Thyroid gland (tissue), 4 donors: Measurements from ENCODE around the gene STARD9. TPM values are rescaled to one million over a fixed set of nuclear protein-coding genes. Genes with fewer than 3 reads are reported as not detected.

Source experiments
- DNase-seq, 2 donors: peaks; one replicate each; pipeline ENCODE4 v3.0.0-alpha.2; 2019
- H3K27ac ChIP-seq, 3 donors: fragments of 200-600 bp; sonication (generic); 1 replicate in 2 of 3; 2 replicates in 1 of 3; pipeline ENCODE4 v1.5.1; 2016 to 2019; ENCODE audit warnings: mild to moderate bottlenecking in 1 of 3, moderate library complexity in 1 of 3
- H3K27me3 ChIP-seq: fragments of 200-600 bp; sonication (generic); one replicate; pipeline ENCODE4 v1.5.1; 2019
- H3K36me3 ChIP-seq, 2 donors: fragments of 200-600 bp; sonication (generic); one replicate each; pipeline ENCODE4 v1.5.1; 2016 to 2019
- H3K4me1 ChIP-seq, 2 donors: fragments of 200-600 bp; sonication (generic); one replicate each; pipeline ENCODE4 v1.5.1; 2017 to 2019
- H3K4me3 ChIP-seq, 3 donors: fragments of 200-600 bp; sonication (generic); replicated peaks in 1 of 3; 1 replicate in 2 of 3; 2 replicates in 1 of 3; pipeline ENCODE4 v1.5.1; 2016; ENCODE audit warnings: mild to moderate bottlenecking in 1 of 3
- H3K9me3 ChIP-seq: fragments of 200-600 bp; sonication (generic); one replicate; pipeline ENCODE4 v1.5.1; 2017
- CTCF ChIP-seq, 6 experiments: fragments of 200-600 bp in 3 of 6; fragments of 450-650 bp in 3 of 6; sonication (generic) in 3 of 6; IDR thresholded peaks; one replicate each; pipeline ENCODE4 v1.5.1; 2016 to 2019; ENCODE audit warnings: antibody characterized with exemption in 6 of 6, mild to moderate bottlenecking in 2 of 6, inconsistent platforms in 1 of 6, moderate library complexity in 1 of 6
- POLR2A ChIP-seq, 2 donors: fragments of 450-650 bp; IDR thresholded peaks; one replicate each; pipeline ENCODE4 v1.6.1; 2017; ENCODE audit warnings: antibody characterized with exemption in 2 of 2, mild to moderate bottlenecking in 2 of 2, moderate library complexity in 1 of 2
- WGBS, 2 donors: methylation state at CpG; one replicate each; pipeline ENCODE4 v1.1.5; 2017; 5-methylcytosine and 5-hydroxymethylcytosine counted together
- intact Hi-C: fragments of 100-400 bp; cut with DNase I; formaldehyde crosslinking; loops from one replicate; pipeline ENCODE4 v1.15.1; 2023
- total RNA-seq, 4 donors: library from RNA; depleted of rRNA; stranded (reverse); fragments of >200 nt; gene quantifications; one replicate each; pipeline ENCODE4 v1.2.3, GENCODE V29; 2016

The STARD9 gene
- total RNA-seq, 4 donors from 2014 or later: 6.4 to 23.4 (median 10.1) TPM

GRCh38 chr15:42734076-42734672 lies 158.8 kb downstream of the STARD9 start:
- 87 to 97% methylated on average over 6 of the region's 6 CpGs for WGBS, 2 donors
- Histone ChIP-seq H3K36me3 (peaks cover 27 to 43% of the 10 kb centered on the region in 2 donors), H3K27ac (no peak overlapping the region), H3K9me3 (no peaks in the 10 kb centered on the region), H3K4me1 (peaks cover 11 to 15% of the 10 kb centered on the region in 2 donors), H3K27me3 (no peaks in the 10 kb centered on the region), H3K4me3 (no peak overlapping the region)
- intact Hi-C loops: loop anchor here (10.0 kb wide), 1 partner anchor 191 kb away; the partner anchor contains the start of gene TTBK2
- TF ChIP-seq CTCF (IDR thresholded peaks at IDR 0.05): no peak
- no peak for TF ChIP-seq POLR2A (IDR thresholded peaks at IDR 0.05)
- DNase-seq: no peak

- Histone ChIP-seq H3K4me1 (peaks cover 11 to 15% of the 10 kb centered on the region in 2 donors), H3K9me3 (no peaks in the 10 kb centered on the region), H3K4me3 (peak overlapping the region in 1 of 3 donors; percentile 92), H3K36me3 (peaks cover 20 to 34% of the 10 kb centered on the region in 2 donors), H3K27ac (no peak overlapping the region), H3K27me3 (no peaks in the 10 kb centered on the region)
- DNase-seq: no peak
- WGBS, 2 donors: 88% methylated on average over 19 of the region's 19 CpGs
- TF ChIP-seq POLR2A (IDR thresholded peaks at IDR 0.05) (no peak), CTCF (IDR thresholded peaks at IDR 0.05) (no peak)
- intact Hi-C loops: loop anchor here (10.0 kb wide), 1 partner anchor 189 kb away; the partner anchor contains the start of gene TTBK2
Measured at GRCh38 chr15:42735382-42736165, 160.2 kb downstream of the STARD9 start.

GRCh38 chr15:42736178-42736792 lies 160.9 kb downstream of the STARD9 start:
- Histone ChIP-seq H3K9me3 (no peaks in the 10 kb centered on the region), H3K36me3 (peaks cover 12 to 27% of the 10 kb centered on the region in 2 donors), H3K4me1 (peaks cover 11 to 15% of the 10 kb centered on the region in 2 donors), H3K27ac (peak overlapping the region in 2 of 3 donors; percentile 44 to 82), H3K4me3 (peak overlapping the region; percentile 72 to 92 (median 89)), H3K27me3 (no peaks in the 10 kb centered on the region)
- 7 to 18% methylated on average over 6 to 11 of the region's 55 CpGs for WGBS, 2 donors
- intact Hi-C loops: loop anchor here (10.0 kb wide), 1 partner anchor 189 kb away; the partner anchor contains the start of gene TTBK2
- no peak for DNase-seq
- TF ChIP-seq CTCF (IDR thresholded peaks at IDR 0.05): no peak
- no peak for TF ChIP-seq POLR2A (IDR thresholded peaks at IDR 0.05)

GRCh38 chr15:42736793-42737528 lies 161.6 kb downstream of the STARD9 start, which contains the start of gene CDAN1:
Gene CDAN1 (minus strand): TSS chr15:42737128. CDS start chr15:42737102, 26 bp downstream.
- no peaks in the 10 kb centered on the region for H3K9me3 ChIP-seq
- H3K27me3 ChIP-seq: no peaks in the 10 kb centered on the region
- intact Hi-C loops: loop anchor here (10.0 kb wide), 1 partner anchor 188 kb away; the partner anchor contains the start of gene TTBK2
- TF ChIP-seq CTCF (IDR thresholded peaks at IDR 0.05) (no peak), POLR2A (IDR thresholded peaks at IDR 0.05) (peak in 1 of 2 donors; percentile 82)
- H3K4me3 ChIP-seq: peak within 1 kb of the TSS; percentile 72 to 92 (median 89)
- H3K36me3 ChIP-seq: peaks cover 6 to 21% of the 10 kb centered on the region in 2 donors
- peak within 1 kb of the TSS; percentile 79 to 82 (median 80) for H3K27ac ChIP-seq
- peak; percentile 92 for DNase-seq
- H3K4me1 ChIP-seq: peaks cover 11 to 15% of the 10 kb centered on the region in 2 donors
- WGBS, 2 donors: 0 to 3% methylated on average over 9 to 27 of the region's 76 CpGs
